GM23338 (cell line): ENCODE data around the gene PPY. TPM values are rescaled to one million over a fixed set of nuclear protein-coding genes. Genes with fewer than 3 reads are reported as not detected.

ENCODE experiments used
- ATAC-seq: fragments of 200-7000 bp; cut with Tn5 transposase; 3 replicates; pipeline ENCODE4 v1.9.1; 2020
- DNase-seq: peaks from one replicate; pipeline ENCODE4 v3.0.0-alpha.2; 2015; ENCODE audit warnings: low spot score
- H2AFZ ChIP-seq: fragments of 200-600 bp; sonication (generic); 2 replicates; pipeline ENCODE4 v1.8.0; 2016; ENCODE audit warnings: antibody characterized with exemption, mild to moderate bottlenecking, moderate library complexity
- H3F3A ChIP-seq: fragments of 200-600 bp; sonication (generic); replicated peaks from 2 replicates; pipeline ENCODE4 v1.8.0; 2017; ENCODE audit warnings: antibody characterized with exemption, mixed run types, low read depth
- H3K27ac ChIP-seq: fragments of 200-600 bp; sonication (generic); 2 replicates; pipeline ENCODE4 v1.6.1; 2016; ENCODE audit warnings: low read depth
- H3K27me3 ChIP-seq: fragments of 200-600 bp; sonication (generic); 2 replicates; pipeline ENCODE4 v1.8.0; 2016; ENCODE audit warnings: mild to moderate bottlenecking, mixed run types, moderate library complexity; ENCODE audit not compliant: insufficient read depth
- H3K36me3 ChIP-seq: fragments of 200-600 bp; sonication (generic); 2 replicates; pipeline ENCODE4 v1.8.0; 2016; ENCODE audit warnings: mild to moderate bottlenecking; ENCODE audit not compliant: insufficient read depth
- H3K4me1 ChIP-seq: fragments of 200-600 bp; sonication (generic); 2 replicates; pipeline ENCODE4 v1.8.0; 2016; ENCODE audit warnings: mild to moderate bottlenecking, moderate library complexity; ENCODE audit not compliant: insufficient read depth
- H3K4me2 ChIP-seq: fragments of 200-600 bp; sonication (generic); 2 replicates; pipeline ENCODE4 v1.7.1; 2017; ENCODE audit warnings: mixed run types
- H3K4me3 ChIP-seq: fragments of 200-600 bp; sonication (generic); 2 replicates; pipeline ENCODE4 v1.6.1; 2016; ENCODE audit warnings: mixed run types
- H3K79me2 ChIP-seq: fragments of 200-600 bp; sonication (generic); replicated peaks from 2 replicates; pipeline ENCODE4 v1.8.0; 2017; ENCODE audit warnings: mild to moderate bottlenecking; ENCODE audit not compliant: insufficient read depth
- H3K9me2 ChIP-seq: fragments of 200-600 bp; sonication (generic); 2 replicates; pipeline ENCODE4 v1.8.0; 2017; ENCODE audit not compliant: insufficient read depth
- H4K20me1 ChIP-seq: fragments of 200-600 bp; sonication (generic); replicated peaks from 2 replicates; pipeline ENCODE4 v1.8.0; 2017; ENCODE audit warnings: mild to moderate bottlenecking; ENCODE audit not compliant: insufficient read depth
- H3K27ac Mint-ChIP-seq: 2 replicates; pipeline ENCODE4 v1.8.0; 2020; ENCODE audit warnings: inconsistent platforms, mild to moderate bottlenecking, moderate library complexity, mixed read lengths
- H3K27me3 Mint-ChIP-seq: 3 replicates; pipeline ENCODE4 v1.8.0; 2022; ENCODE audit warnings: low read depth, mild to moderate bottlenecking, moderate library complexity, mixed read lengths, inconsistent platforms; ENCODE audit not compliant: insufficient read depth, poor library complexity
- H3K36me3 Mint-ChIP-seq: 3 replicates; pipeline ENCODE4 v1.8.0; 2021; ENCODE audit warnings: low read depth, mild to moderate bottlenecking, inconsistent platforms, moderate library complexity, mixed read lengths
- H3K4me1 Mint-ChIP-seq: 3 replicates; pipeline ENCODE4 v1.8.0; 2020; ENCODE audit warnings: mild to moderate bottlenecking, inconsistent platforms, mixed read lengths
- H3K4me3 Mint-ChIP-seq: 3 replicates; pipeline ENCODE4 v1.8.0; 2021; ENCODE audit warnings: moderate library complexity, mild to moderate bottlenecking, inconsistent platforms, mixed read lengths
- H3K9me3 Mint-ChIP-seq: 3 replicates; pipeline ENCODE4 v1.8.0; 2020; ENCODE audit warnings: moderate library complexity, mild to moderate bottlenecking, inconsistent platforms, mixed read lengths
- CREB1 ChIP-seq: fragments of 250-450 bp; sonication (Bioruptor Pico); IDR thresholded peaks from 2 replicates; pipeline ENCODE4 v1.5.0; 2020; ENCODE audit warnings: low read depth, mild to moderate bottlenecking, moderate library complexity
- CTCF ChIP-seq, 2 experiments: fragments of 200-600 bp in 1 of 2; sonication (generic) in 1 of 2; conservative IDR thresholded peaks; 2 replicates each; pipeline versions ENCODE4 v1.5.1 to v1.6.1; 2016 to 2017; ENCODE audit warnings: antibody characterized with exemption in 2 of 2, low read depth in 2 of 2, mild to moderate bottlenecking in 2 of 2, moderate library complexity in 1 of 2
- ETS1 ChIP-seq: IDR thresholded peaks from 2 replicates; pipeline ENCODE4 v1.6.1; 2016; ENCODE audit warnings: antibody characterized with exemption
- EZH2 ChIP-seq: fragments of 200-600 bp; sonication (generic); IDR thresholded peaks from one replicate; pipeline ENCODE4 v1.8.0; 2017; ENCODE audit warnings: antibody characterized with exemption, mild to moderate bottlenecking, low read depth; ENCODE audit not compliant: unreplicated experiment
- EZH2phosphoT487 ChIP-seq: fragments of 200-600 bp; sonication (generic); IDR thresholded peaks from one replicate; pipeline ENCODE4 v1.8.1; 2018; ENCODE audit warnings: antibody characterized with exemption; ENCODE audit not compliant: unreplicated experiment
- JUNB ChIP-seq: IDR thresholded peaks from one replicate; pipeline ENCODE4 v1.6.1; 2016; ENCODE audit warnings: antibody characterized with exemption; ENCODE audit not compliant: unreplicated experiment
- NANOG ChIP-seq: IDR thresholded peaks from 2 replicates; pipeline ENCODE4 v1.6.1; 2016; ENCODE audit warnings: antibody characterized with exemption, borderline replicate concordance
- POLR2AphosphoS5 ChIP-seq: IDR thresholded peaks from 2 replicates; pipeline ENCODE4 v1.6.1; 2016; ENCODE audit warnings: antibody characterized with exemption, low read depth
- REST ChIP-seq: IDR thresholded peaks from one replicate; pipeline ENCODE4 v1.6.1; 2018; ENCODE audit warnings: antibody characterized with exemption; ENCODE audit not compliant: unreplicated experiment
- STAT1 ChIP-seq: IDR thresholded peaks from one replicate; pipeline ENCODE4 v1.6.1; 2016; ENCODE audit warnings: antibody characterized with exemption; ENCODE audit not compliant: unreplicated experiment
- ZNF114 ChIP-seq: fragments of 250-450 bp; sonication (Bioruptor Pico); IDR thresholded peaks from 2 replicates; pipeline ENCODE4 v1.5.0; 2020; ENCODE audit warnings: mild to moderate bottlenecking, moderate library complexity
- ZNF331 ChIP-seq: fragments of 250-450 bp; sonication (Bioruptor Pico); IDR thresholded peaks from 2 replicates; pipeline ENCODE4 v1.5.0; 2020; ENCODE audit warnings: low read depth, mild to moderate bottlenecking, moderate library complexity
- ZNF462 ChIP-seq: fragments of 250-450 bp; sonication (Bioruptor Pico); IDR thresholded peaks from 2 replicates; pipeline ENCODE4 v1.5.0; 2020; ENCODE audit warnings: mild to moderate bottlenecking, moderate library complexity
- polyA plus RNA-seq: library from polyadenylated mRNA; unstranded; fragments of >200 nt; fragmentation: Nextera tagmentation; extraction: Ambion mirVana; gene quantifications from 2 replicates; pipeline ENCODE4 v1.2.1, GENCODE V29; 2016
- total RNA-seq: library from RNA; depleted of rRNA; stranded (reverse); fragments of >200 nt; shearing (Covaris generic); gene quantifications from 2 replicates; pipeline ENCODE4 v1.2.3, GENCODE V29; 2014

PPY gene
- total and polyA plus RNA-seq, 2 experiments from 2014 or later: 0.94 TPM; not detected in 1

- no peaks in the 10 kb centered on the region for H3K27me3 Mint-ChIP-seq
- ATAC-seq (no peak), DNase-seq (no peak)
- H3F3A ChIP-seq: 0 out of 2 replicates have a peak, but pooled peaks cover 3% of the 10 kb centered on the region
- no peaks in the 10 kb centered on the region for H3K27me3 ChIP-seq
- TF ChIP-seq CTCF (conservative IDR thresholded peaks at IDR 0.05; ENCODE audit: low read depth in 2 of 2) (no peak), JUNB (no peak), EZH2 (no peak), EZH2phosphoT487 (no peak), ETS1 (no peak), NANOG (no peak), POLR2AphosphoS5 (no peak), REST (no peak), ZNF114 (CRISPR knock-in tag) (no peak), CREB1 (CRISPR knock-in tag) (no peak), ZNF331 (no peak), STAT1 (no peak), ZNF462 (CRISPR knock-in tag) (no peak)
- no peaks in the 10 kb centered on the region for H3K4me1 ChIP-seq
- H4K20me1 ChIP-seq: no peaks in the 10 kb centered on the region
- no peaks in the 10 kb centered on the region for H3K79me2 ChIP-seq
- no peaks in the 10 kb centered on the region for H3K9me2 ChIP-seq
- H2AFZ ChIP-seq: no peak overlapping the region
- H3K4me2 ChIP-seq: no peak overlapping the region
- H3K36me3 ChIP-seq: no peaks in the 10 kb centered on the region
- H3K4me3 ChIP-seq: no peak overlapping the region
- no peak overlapping the region for H3K27ac Mint-ChIP-seq
- no peaks in the 10 kb centered on the region for H3K36me3 Mint-ChIP-seq
- H3K9me3 Mint-ChIP-seq: no peaks in the 10 kb centered on the region
- H3K27ac ChIP-seq: no peak overlapping the region
- H3K4me1 Mint-ChIP-seq: no peaks in the 10 kb centered on the region
- H3K4me3 Mint-ChIP-seq: no peak overlapping the region
Observed at GRCh38 chr17:43974382-43975266, 32.3 kb upstream of the PPY start.
